ENCODE measurements around the gene RABL2A. TPM values are rescaled to one million over a fixed set of nuclear protein-coding genes. Genes with fewer than 3 reads are reported as not detected.
"Not testable (repeated sequence)": the region's sequence is repeated elsewhere in the genome, so short reads cannot be mapped to it uniquely, and the experiment has no call there.

RABL2A gene
- total RNA-seq, 1 donor from 2014 or later, result 17.0 TPM

DNA sequence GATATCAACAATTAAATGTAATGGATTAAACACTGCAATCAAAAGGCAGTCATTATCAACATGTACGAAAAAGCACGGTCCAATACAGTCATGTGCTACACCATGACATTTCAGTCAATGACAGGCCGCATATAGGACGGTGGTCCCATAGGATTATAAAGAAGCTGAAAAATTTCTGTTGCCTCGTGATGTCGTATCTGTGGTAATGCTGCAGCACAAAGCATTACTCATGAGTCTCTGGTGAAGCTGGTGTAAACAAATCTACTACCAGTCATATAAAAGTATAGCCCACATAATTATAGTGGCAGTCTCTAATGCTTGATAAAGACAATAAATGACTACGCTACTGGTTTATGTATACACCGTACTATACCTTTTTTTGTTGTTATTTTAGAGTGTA is 58.4 kb downstream of the RABL2A start:
- Mint-ChIP-seq H3K4me3 (ENCODE audit: unreplicated experiment) (no peak overlapping the region), H3K9me3 (ENCODE audit: unreplicated experiment) (peaks cover 2% of the 10 kb centered on the region), H3K27me3 (ENCODE audit: unreplicated experiment) (peaks cover 7% of the 10 kb centered on the region), H3K27ac (ENCODE audit: unreplicated experiment) (no peak overlapping the region), H3K36me3 (ENCODE audit: unreplicated experiment) (peaks cover 8% of the 10 kb centered on the region), H3K4me1 (ENCODE audit: low read depth, unreplicated experiment) (no peaks in the 10 kb centered on the region)
- TF ChIP-seq CTCF (IDR thresholded peaks at IDR 0.05; ENCODE audit: partially characterized antibody, unreplicated experiment), result no peak
- DNase-seq, result no peak

DNA sequence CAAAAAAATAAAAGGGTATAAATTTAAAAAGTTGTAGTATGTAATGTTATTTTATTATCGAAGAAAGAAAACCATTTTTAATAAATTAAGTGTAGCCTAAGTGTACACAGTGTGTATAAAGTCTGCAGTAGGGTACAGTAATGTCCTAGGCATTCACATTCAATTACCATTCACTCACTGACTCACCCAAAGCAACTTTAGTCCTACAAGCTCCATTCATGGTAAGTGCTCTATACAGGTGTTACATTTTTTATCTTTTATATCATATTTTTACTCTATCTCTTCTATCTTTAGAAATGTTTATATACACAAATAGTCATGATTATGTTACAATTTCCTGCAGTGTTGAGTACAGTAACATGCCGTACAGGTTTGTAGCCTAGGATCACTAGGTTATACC is 59.5 kb downstream of the RABL2A start:
- H3K27me3 Mint-ChIP-seq (ENCODE audit: unreplicated experiment), result peaks cover 7% of the 10 kb centered on the region
- H3K36me3 Mint-ChIP-seq (ENCODE audit: unreplicated experiment), result peaks cover 7% of the 10 kb centered on the region
- no peak overlapping the region for H3K27ac Mint-ChIP-seq (ENCODE audit: unreplicated experiment)

GRCh38 chr2:113690871-113691270 is 63.8 kb downstream of the RABL2A start:
- H3K4me1 Mint-ChIP-seq (ENCODE audit: low read depth, unreplicated experiment); H3K9me3 Mint-ChIP-seq (ENCODE audit: unreplicated experiment); H3K36me3 Mint-ChIP-seq (ENCODE audit: unreplicated experiment); H3K27me3 Mint-ChIP-seq (ENCODE audit: unreplicated experiment); H3K27ac Mint-ChIP-seq (ENCODE audit: unreplicated experiment); DNase-seq; H3K4me3 Mint-ChIP-seq (ENCODE audit: unreplicated experiment): not testable (repeated sequence)

More for the DNA sequence above, 59.5 kb downstream of the RABL2A start:
- Mint-ChIP-seq H3K4me3 (ENCODE audit: unreplicated experiment) (no peak overlapping the region), H3K9me3 (ENCODE audit: unreplicated experiment) (peaks cover 2% of the 10 kb centered on the region), H3K4me1 (ENCODE audit: low read depth, unreplicated experiment) (no peaks in the 10 kb centered on the region)
- DNase-seq, result no peak
- no peak for TF ChIP-seq CTCF (IDR thresholded peaks at IDR 0.05; ENCODE audit: partially characterized antibody, unreplicated experiment)

Small RNAs within 50 kb of the gene (microRNA-seq; reads per million reads assigned to microRNA genes)
- gene MIR1302-3 (ENCODE audit: unreplicated experiment), result not detected

Other genes starting within 250 kb of the RABL2A start
- gene ZNG1B, start 189.6 kb upstream of the RABL2A start, total RNA-seq (ENCODE audit: unreplicated experiment), result 29.1 TPM
- 0.44 TPM for gene FOXD4L1, start 128.6 kb upstream of the RABL2A start, total RNA-seq (ENCODE audit: unreplicated experiment)
- gene SLC35F5, start 129.4 kb downstream of the RABL2A start, total RNA-seq (ENCODE audit: unreplicated experiment), result 27.6 TPM

Data from glutamatergic neuron (in vitro differentiated cells).